H9 (cell line): ENCODE measurements around the gene ZNF512. TPM values are rescaled to one million over a fixed set of nuclear protein-coding genes. Genes with fewer than 3 reads are reported as not detected.

Source experiments
- DNase-seq: peaks from one replicate; pipeline ENCODE4 v3.0.0-alpha.2; 2017
- H2AFZ ChIP-seq: one replicate; pipeline ENCODE4 v1.6.1; 2013; ENCODE audit warnings: mild to moderate bottlenecking, low read length, control low read depth, moderate library complexity
- H2AK5ac ChIP-seq: 2 replicates; pipeline ENCODE4 v1.6.1; 2013; ENCODE audit warnings: low read length, control low read depth, mixed read lengths; ENCODE audit not compliant: insufficient read length
- H2BK120ac ChIP-seq: one replicate; pipeline ENCODE4 v1.6.1; 2013; ENCODE audit warnings: low read depth, mild to moderate bottlenecking, low read length, control low read depth, inconsistent platforms; ENCODE audit not compliant: poor library complexity, severe bottlenecking
- H2BK12ac ChIP-seq: 2 replicates; pipeline ENCODE4 v1.6.1; 2013; ENCODE audit warnings: low read length, control low read depth, mixed read lengths, low read depth; ENCODE audit not compliant: insufficient read length
- H2BK15ac ChIP-seq: 2 replicates; pipeline ENCODE4 v1.6.1; 2013; ENCODE audit warnings: low read depth, low read length, control low read depth
- H2BK20ac ChIP-seq: one replicate; pipeline ENCODE4 v1.6.1; 2013; ENCODE audit warnings: low read depth, mild to moderate bottlenecking, low read length, control low read depth, inconsistent platforms; ENCODE audit not compliant: poor library complexity, severe bottlenecking
- H2BK5ac ChIP-seq: 2 replicates; pipeline ENCODE4 v1.6.1; 2013; ENCODE audit warnings: low read length, control low read depth, mixed read lengths; ENCODE audit not compliant: insufficient read length
- H3K14ac ChIP-seq: 2 replicates; pipeline ENCODE4 v1.6.1; 2013; ENCODE audit warnings: low read length, control low read depth; ENCODE audit not compliant: insufficient read depth
- H3K18ac ChIP-seq: 2 replicates; pipeline ENCODE4 v1.6.1; 2013; ENCODE audit warnings: low read depth, mild to moderate bottlenecking, mixed read lengths, low read length, control low read depth; ENCODE audit not compliant: insufficient read length
- H3K23ac ChIP-seq: 2 replicates; pipeline ENCODE4 v1.6.1; 2013; ENCODE audit warnings: low read length, control low read depth, mixed read lengths, low read depth; ENCODE audit not compliant: insufficient read length
- H3K23me2 ChIP-seq: 2 replicates; pipeline ENCODE4 v1.6.1; 2013; ENCODE audit warnings: low read depth, mild to moderate bottlenecking, mixed read lengths, low read length, control low read depth; ENCODE audit not compliant: insufficient read length, poor library complexity, severe bottlenecking
- H3K27ac ChIP-seq: 2 replicates; pipeline ENCODE4 v1.5.1; 2013; ENCODE audit warnings: low read length, control low read depth, mixed read lengths, low read depth; ENCODE audit not compliant: insufficient read length
- H3K27me3 ChIP-seq: 2 replicates; pipeline ENCODE4 v1.6.1; 2013; ENCODE audit warnings: low read length, control low read depth, inconsistent platforms; ENCODE audit not compliant: insufficient read depth
- H3K4ac ChIP-seq: 2 replicates; pipeline ENCODE4 v1.6.1; 2013; ENCODE audit warnings: low read depth, mild to moderate bottlenecking, control low read depth, inconsistent platforms, low read length, moderate library complexity
- H3K4me1 ChIP-seq: 2 replicates; pipeline ENCODE4 v1.6.1; 2013; ENCODE audit warnings: low read length, control low read depth, inconsistent platforms; ENCODE audit not compliant: insufficient read depth
- H3K4me2 ChIP-seq: 2 replicates; pipeline ENCODE4 v1.6.1; 2013; ENCODE audit warnings: low read length, control low read depth, mixed read lengths; ENCODE audit not compliant: insufficient read length, insufficient read depth
- H3K56ac ChIP-seq: 2 replicates; pipeline ENCODE4 v1.6.1; 2013; ENCODE audit warnings: low read depth, mild to moderate bottlenecking, mixed read lengths, low read length, control low read depth; ENCODE audit not compliant: insufficient read length
- H3K79me1 ChIP-seq: 2 replicates; pipeline ENCODE4 v1.6.1; 2013; ENCODE audit warnings: low read depth, mild to moderate bottlenecking, moderate library complexity, low read length, control low read depth, inconsistent platforms; ENCODE audit not compliant: insufficient read depth, poor library complexity, severe bottlenecking
- H3K79me2 ChIP-seq: 2 replicates; pipeline ENCODE4 v1.6.1; 2013; ENCODE audit warnings: low read length, control low read depth, inconsistent platforms; ENCODE audit not compliant: insufficient read depth
- H3K9ac ChIP-seq: 2 replicates; pipeline ENCODE4 v1.6.1; 2013; ENCODE audit warnings: low read length, control low read depth, mixed read lengths; ENCODE audit not compliant: insufficient read length; ENCODE audit errors: extremely low read depth
- H3K9me3 ChIP-seq: one replicate; pipeline ENCODE4 v1.6.1; 2013; ENCODE audit warnings: low read depth, low read length, inconsistent platforms; ENCODE audit not compliant: control insufficient read depth
- H3T11ph ChIP-seq: one replicate; pipeline ENCODE4 v1.6.1; 2013; ENCODE audit warnings: mild to moderate bottlenecking, low read length, control low read depth, inconsistent platforms
- H4K20me1 ChIP-seq: one replicate; pipeline ENCODE4 v1.6.1; 2013; ENCODE audit not compliant: control insufficient read depth, insufficient read length, insufficient read depth
- H4K5ac ChIP-seq: 2 replicates; pipeline ENCODE4 v1.6.1; 2013; ENCODE audit warnings: low read depth, mild to moderate bottlenecking, mixed read lengths, low read length, control low read depth; ENCODE audit not compliant: insufficient read length
- H4K8ac ChIP-seq: replicated peaks from 2 replicates; pipeline ENCODE4 v1.6.1; 2013; ENCODE audit warnings: low read length, control low read depth, mixed read lengths, low read depth; ENCODE audit not compliant: insufficient read length
- H4K91ac ChIP-seq: 2 replicates; pipeline ENCODE4 v1.6.1; 2013; ENCODE audit warnings: low read depth, mild to moderate bottlenecking, moderate library complexity, mixed read lengths, low read length, control low read depth; ENCODE audit not compliant: insufficient read length
- H3K27ac Mint-ChIP-seq, 3 experiments: 2 replicates in 2 of 3; 3 replicates in 1 of 3; pipeline ENCODE4 v1.8.0; 2020 to 2021; ENCODE audit warnings: mixed read lengths in 3 of 3, mild to moderate bottlenecking in 1 of 3, moderate library complexity in 1 of 3
- H3K27me3 Mint-ChIP-seq: 2 replicates; pipeline ENCODE4 v1.8.0; 2021; ENCODE audit warnings: low read depth, mild to moderate bottlenecking, moderate library complexity, mixed read lengths
- H3K36me3 Mint-ChIP-seq, 3 experiments: 2 replicates in 2 of 3; 3 replicates in 1 of 3; pipeline ENCODE4 v1.8.0; 2020 to 2021; ENCODE audit warnings: low read depth in 3 of 3, mixed read lengths in 3 of 3; ENCODE audit not compliant: insufficient read depth in 1 of 3
- H3K4me1 Mint-ChIP-seq, 2 experiments: 2 replicates each; pipeline ENCODE4 v1.8.0; 2020; ENCODE audit warnings: mixed read lengths in 2 of 2
- H3K4me3 Mint-ChIP-seq, 2 experiments: 2 replicates in 1 of 2; 3 replicates in 1 of 2; pipeline ENCODE4 v1.8.0; 2020 to 2021; ENCODE audit warnings: mild to moderate bottlenecking in 2 of 2, mixed read lengths in 2 of 2, moderate library complexity in 1 of 2
- H3K9me3 Mint-ChIP-seq, 2 experiments: 2 replicates in 1 of 2; 3 replicates in 1 of 2; pipeline ENCODE4 v1.8.0; 2020; ENCODE audit warnings: mild to moderate bottlenecking in 2 of 2, mixed read lengths in 2 of 2, moderate library complexity in 1 of 2
- CTCF ChIP-seq: fragments of 200-600 bp; sonication (generic); conservative IDR thresholded peaks from 3 replicates; pipeline ENCODE4 v1.8.0; 2021; ENCODE audit warnings: antibody characterized with exemption, mild to moderate bottlenecking
- WGBS: extraction: QIAGEN DNeasy Blood & Tissue Kit; methylation state at CpG from one replicate; pipeline ENCODE4 v1.1.7; 2013; ENCODE audit warnings: missing lambda C conversion rate, low lambda C conversion rate, mixed read lengths; ENCODE audit not compliant: insufficient read length; ENCODE audit errors: extremely low coverage; 5-methylcytosine and 5-hydroxymethylcytosine counted together
- total RNA-seq: library from RNA; stranded (reverse); gene quantifications from 2 replicates; pipeline ENCODE4 v1.2.1, GENCODE V29; 2021

ZNF512 gene
- total RNA-seq, 1 experiment from 2014 or later: 38.2 TPM

DNA sequence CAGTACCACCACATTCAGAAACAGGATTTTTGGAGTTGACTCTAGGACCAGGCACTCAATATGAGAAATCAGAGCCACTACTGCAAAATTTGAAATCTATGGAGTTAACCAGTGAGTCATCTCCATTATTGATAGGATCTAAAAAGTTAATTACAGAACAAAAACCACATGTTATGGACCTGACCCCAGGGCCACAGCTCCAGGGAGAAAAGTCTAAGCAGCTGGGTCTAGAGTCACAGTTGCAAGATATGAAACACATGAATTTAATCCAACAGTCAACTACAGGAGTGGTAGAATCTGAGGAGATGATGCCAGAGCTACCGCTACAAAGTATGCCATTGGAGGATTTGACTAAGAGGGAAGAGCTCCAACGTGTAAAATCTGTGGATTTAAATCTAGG, 13.4 kb upstream of the ZNF512 start:
- Histone ChIP-seq H2AFZ (no peak overlapping the region), H4K8ac (no peak overlapping the region), H3K23me2 (no peaks in the 10 kb centered on the region), H3K79me1 (no peaks in the 10 kb centered on the region), H3K27me3 (no peaks in the 10 kb centered on the region), H3K27ac (no peak overlapping the region), H2BK120ac (no peak overlapping the region), H3K4me1 (no peaks in the 10 kb centered on the region), H3K9me3 (peaks cover 7% of the 10 kb centered on the region), H3K4me2 (no peak overlapping the region), H3K18ac (no peak overlapping the region), H3K23ac (no peak overlapping the region), H2BK20ac (no peak overlapping the region), H3K9ac (no peak overlapping the region), H2AK5ac (no peak overlapping the region), H2BK12ac (no peak overlapping the region), H3T11ph (no peak overlapping the region), H2BK15ac (no peak overlapping the region), H4K20me1 (no peaks in the 10 kb centered on the region), H3K56ac (no peak overlapping the region), H3K4ac (no peak overlapping the region), H2BK5ac (no peak overlapping the region), H4K5ac (no peak overlapping the region), H3K14ac (no peak overlapping the region), H3K79me2 (no peaks in the 10 kb centered on the region), H4K91ac (no peak overlapping the region)
- Mint-ChIP-seq H3K27ac (no peak overlapping the region), H3K4me1 (no peaks in the 10 kb centered on the region), H3K4me3 (no peak overlapping the region), H3K27me3 (peaks cover 91% of the 10 kb centered on the region), H3K9me3 (peaks cover 0 to 14% of the 10 kb centered on the region in 2 experiments; a peak in 3 of 5 replicates), H3K36me3 (no peaks in the 10 kb centered on the region)
- no peak for DNase-seq
- TF ChIP-seq CTCF: no peak
- WGBS: no CpG with 5 or more reads among the region's 2 CpGs
